ENCODE results near the gene NF1. TPM values are rescaled to one million over a fixed set of nuclear protein-coding genes. Genes with fewer than 3 reads are reported as not detected.

NF1 gene
- polyA plus RNA-seq, 1 of the 3 experiments (the other 2 are of a cell fraction): 19.6 TPM

DNA sequence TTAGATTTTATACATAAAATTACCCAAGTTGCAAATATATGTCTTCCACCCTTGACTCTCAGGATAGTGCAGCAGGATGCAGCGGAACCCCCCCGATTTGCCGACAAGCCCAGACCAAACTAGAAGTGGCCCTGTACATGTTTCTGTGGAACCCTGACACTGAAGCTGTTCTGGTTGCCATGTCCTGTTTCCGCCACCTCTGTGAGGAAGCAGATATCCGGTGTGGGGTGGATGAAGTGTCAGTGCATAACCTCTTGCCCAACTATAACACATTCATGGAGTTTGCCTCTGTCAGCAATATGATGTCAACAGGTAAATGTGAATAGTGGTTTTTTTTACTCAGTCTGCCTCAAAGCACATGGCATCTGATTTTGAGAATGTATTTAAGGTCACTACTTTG lies 131.6 kb downstream of the NF1 start:
- Histone ChIP-seq H3K4me1 (ENCODE audit: control insufficient read depth in 1 of 2, insufficient read depth in 2 of 2, low read depth in 1 of 2, low read length in 1 of 2) (no peaks in the 10 kb centered on the region), H3F3A (replicated peaks; ENCODE audit: insufficient read depth) (no peaks in the 10 kb centered on the region), H3K9me3 (no peaks in the 10 kb centered on the region), H3K27ac (ENCODE audit: low read depth in 2 of 2, low read length in 1 of 2) (no peak overlapping the region), H3K4me2 (no peak overlapping the region), H3K79me2 (ENCODE audit: insufficient read depth) (no peaks in the 10 kb centered on the region; the same call in 1 of the 2 replicates), H3K36me3 (replicated peaks in 1 of 2; ENCODE audit: control insufficient read depth in 1 of 2, insufficient read depth in 2 of 2, low read length in 1 of 2) (peaks cover 75 to 81% of the 10 kb centered on the region in 2 experiments), H2AFZ (ENCODE audit: low read depth) (no peak overlapping the region), H3K9ac (no peak overlapping the region), H3K9me2 (no peaks in the 10 kb centered on the region), H3K4me3 (ENCODE audit: low read depth in 2 of 2, low read length in 1 of 2) (no peak overlapping the region), H3K27me3 (ENCODE audit: insufficient read depth) (no peaks in the 10 kb centered on the region), H4K20me1 (ENCODE audit: insufficient read depth) (no peaks in the 10 kb centered on the region)
- TF ChIP-seq NRF1 (IDR thresholded peaks at IDR 0.05; ENCODE audit: low read depth, low read length): no peak
- no peak for TF ChIP-seq TCF12 (IDR thresholded peaks at IDR 0.05)
- TF ChIP-seq, protein P1, sequence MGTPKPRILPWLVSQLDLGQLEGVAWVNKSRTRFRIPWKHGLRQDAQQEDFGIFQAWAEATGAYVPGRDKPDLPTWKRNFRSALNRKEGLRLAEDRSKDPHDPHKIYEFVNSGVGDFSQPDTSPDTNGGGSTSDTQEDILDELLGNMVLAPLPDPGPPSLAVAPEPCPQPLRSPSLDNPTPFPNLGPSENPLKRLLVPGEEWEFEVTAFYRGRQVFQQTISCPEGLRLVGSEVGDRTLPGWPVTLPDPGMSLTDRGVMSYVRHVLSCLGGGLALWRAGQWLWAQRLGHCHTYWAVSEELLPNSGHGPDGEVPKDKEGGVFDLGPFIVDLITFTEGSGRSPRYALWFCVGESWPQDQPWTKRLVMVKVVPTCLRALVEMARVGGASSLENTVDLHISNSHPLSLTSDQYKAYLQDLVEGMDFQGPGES (IDR thresholded peaks at IDR 0.05; ENCODE audit: low read depth, low read length): no peak
- ChIA-PET POLR2A (no interaction called here), CTCF (interaction anchor here (1.4 kb wide), 1 partner anchor 9 kb away, joined by 8 read pairs; no protein-coding TSS in a partner anchor)
- DNase-seq: no peak
- 81% methylated on average over 5 of the region's 5 CpGs for WGBS (ENCODE audit: low lambda C conversion rate)

DNA sequence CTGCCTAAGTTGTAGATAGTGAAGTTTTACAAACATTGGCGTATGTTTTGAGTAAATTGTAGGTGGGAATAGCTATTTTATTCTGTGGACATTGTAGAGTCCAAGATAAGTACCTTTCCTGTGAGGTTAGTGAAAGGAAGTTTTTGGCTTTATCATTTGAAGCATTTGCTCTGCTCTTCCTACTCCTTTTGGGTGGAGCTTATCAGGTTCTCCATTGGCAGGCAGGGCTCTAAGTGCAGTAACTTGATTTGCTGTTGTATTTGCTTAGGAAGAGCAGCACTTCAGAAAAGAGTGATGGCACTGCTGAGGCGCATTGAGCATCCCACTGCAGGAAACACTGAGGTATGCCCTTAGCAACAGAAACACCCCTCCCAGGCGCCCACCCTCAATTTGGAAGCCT lies 132.2 kb downstream of the NF1 start:
- no peaks in the 10 kb centered on the region for H4K20me1 ChIP-seq (ENCODE audit: insufficient read depth)
- CTCF ChIA-PET: interaction anchor here (1.2 to 1.4 kb wide), 2 partner anchors 10 to 145 kb away, joined by 3 to 8 read pairs; no protein-coding TSS in a partner anchor
- H3K9ac ChIP-seq: no peak overlapping the region
- no peak overlapping the region for H2AFZ ChIP-seq (ENCODE audit: low read depth)
- no peak overlapping the region for H3K4me2 ChIP-seq
- H3K9me3 ChIP-seq: no peaks in the 10 kb centered on the region
- no peak for TF ChIP-seq RCOR1 (IDR thresholded peaks at IDR 0.05; ENCODE audit: low read length)
- TF ChIP-seq, protein P2, sequence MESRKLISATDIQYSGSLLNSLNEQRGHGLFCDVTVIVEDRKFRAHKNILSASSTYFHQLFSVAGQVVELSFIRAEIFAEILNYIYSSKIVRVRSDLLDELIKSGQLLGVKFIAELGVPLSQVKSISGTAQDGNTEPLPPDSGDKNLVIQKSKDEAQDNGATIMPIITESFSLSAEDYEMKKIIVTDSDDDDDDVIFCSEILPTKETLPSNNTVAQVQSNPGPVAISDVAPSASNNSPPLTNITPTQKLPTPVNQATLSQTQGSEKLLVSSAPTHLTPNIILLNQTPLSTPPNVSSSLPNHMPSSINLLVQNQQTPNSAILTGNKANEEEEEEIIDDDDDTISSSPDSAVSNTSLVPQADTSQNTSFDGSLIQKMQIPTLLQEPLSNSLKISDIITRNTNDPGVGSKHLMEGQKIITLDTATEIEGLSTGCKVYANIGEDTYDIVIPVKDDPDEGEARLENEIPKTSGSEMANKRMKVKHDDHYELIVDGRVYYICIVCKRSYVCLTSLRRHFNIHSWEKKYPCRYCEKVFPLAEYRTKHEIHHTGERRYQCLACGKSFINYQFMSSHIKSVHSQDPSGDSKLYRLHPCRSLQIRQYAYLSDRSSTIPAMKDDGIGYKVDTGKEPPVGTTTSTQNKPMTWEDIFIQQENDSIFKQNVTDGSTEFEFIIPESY (IDR thresholded peaks at IDR 0.05; ENCODE audit: borderline replicate concordance, low read depth): no peak
- no peak for TF ChIP-seq NRF1 (IDR thresholded peaks at IDR 0.05; ENCODE audit: low read depth, low read length)
- TF ChIP-seq, protein P3, sequence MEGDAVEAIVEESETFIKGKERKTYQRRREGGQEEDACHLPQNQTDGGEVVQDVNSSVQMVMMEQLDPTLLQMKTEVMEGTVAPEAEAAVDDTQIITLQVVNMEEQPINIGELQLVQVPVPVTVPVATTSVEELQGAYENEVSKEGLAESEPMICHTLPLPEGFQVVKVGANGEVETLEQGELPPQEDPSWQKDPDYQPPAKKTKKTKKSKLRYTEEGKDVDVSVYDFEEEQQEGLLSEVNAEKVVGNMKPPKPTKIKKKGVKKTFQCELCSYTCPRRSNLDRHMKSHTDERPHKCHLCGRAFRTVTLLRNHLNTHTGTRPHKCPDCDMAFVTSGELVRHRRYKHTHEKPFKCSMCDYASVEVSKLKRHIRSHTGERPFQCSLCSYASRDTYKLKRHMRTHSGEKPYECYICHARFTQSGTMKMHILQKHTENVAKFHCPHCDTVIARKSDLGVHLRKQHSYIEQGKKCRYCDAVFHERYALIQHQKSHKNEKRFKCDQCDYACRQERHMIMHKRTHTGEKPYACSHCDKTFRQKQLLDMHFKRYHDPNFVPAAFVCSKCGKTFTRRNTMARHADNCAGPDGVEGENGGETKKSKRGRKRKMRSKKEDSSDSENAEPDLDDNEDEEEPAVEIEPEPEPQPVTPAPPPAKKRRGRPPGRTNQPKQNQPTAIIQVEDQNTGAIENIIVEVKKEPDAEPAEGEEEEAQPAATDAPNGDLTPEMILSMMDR (IDR thresholded peaks at IDR 0.05): no peak
- TF ChIP-seq, protein P1 (IDR thresholded peaks at IDR 0.05; ENCODE audit: low read depth, low read length): no peak
- no peak for TF ChIP-seq SIN3A (IDR thresholded peaks at IDR 0.05; ENCODE audit: borderline replicate concordance, low read depth, low read length)
- TF ChIP-seq FOXJ3 (CRISPR knock-in tag; IDR thresholded peaks at IDR 0.05): no peak
- TF ChIP-seq JUND (IDR thresholded peaks at IDR 0.05): no peak
- TF ChIP-seq, protein P4, sequence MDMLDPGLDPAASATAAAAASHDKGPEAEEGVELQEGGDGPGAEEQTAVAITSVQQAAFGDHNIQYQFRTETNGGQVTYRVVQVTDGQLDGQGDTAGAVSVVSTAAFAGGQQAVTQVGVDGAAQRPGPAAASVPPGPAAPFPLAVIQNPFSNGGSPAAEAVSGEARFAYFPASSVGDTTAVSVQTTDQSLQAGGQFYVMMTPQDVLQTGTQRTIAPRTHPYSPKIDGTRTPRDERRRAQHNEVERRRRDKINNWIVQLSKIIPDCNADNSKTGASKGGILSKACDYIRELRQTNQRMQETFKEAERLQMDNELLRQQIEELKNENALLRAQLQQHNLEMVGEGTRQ (IDR thresholded peaks at IDR 0.05; ENCODE audit: borderline replicate concordance, low read depth, low read length): no peak
- DNase-seq: no peak
- H3K27ac ChIP-seq (ENCODE audit: low read depth in 2 of 2, low read length in 1 of 2): no peak overlapping the region
- no peaks in the 10 kb centered on the region for H3K9me2 ChIP-seq
- WGBS (ENCODE audit: low lambda C conversion rate): 96% methylated on average over 3 of the region's 3 CpGs
- POLR2A ChIA-PET: no interaction called here
- H3K4me1 ChIP-seq (ENCODE audit: control insufficient read depth in 1 of 2, insufficient read depth in 2 of 2, low read depth in 1 of 2, low read length in 1 of 2): no peaks in the 10 kb centered on the region
- no peaks in the 10 kb centered on the region; the same call in 1 of the 2 replicates for H3K79me2 ChIP-seq (ENCODE audit: insufficient read depth)
- H3K4me3 ChIP-seq (ENCODE audit: low read depth in 2 of 2, low read length in 1 of 2): no peak overlapping the region
- H3F3A ChIP-seq (replicated peaks; ENCODE audit: insufficient read depth): no peaks in the 10 kb centered on the region
- H3K27me3 ChIP-seq (ENCODE audit: insufficient read depth): no peaks in the 10 kb centered on the region
- H3K36me3 ChIP-seq (replicated peaks in 1 of 2; ENCODE audit: control insufficient read depth in 1 of 2, insufficient read depth in 2 of 2, low read length in 1 of 2): peaks cover 80 to 83% of the 10 kb centered on the region in 2 experiments
